ENCODE results near the gene OR11H12.
"Not testable (repeated sequence)": the region's sequence is repeated elsewhere in the genome, so short reads cannot be mapped to it uniquely, and the experiment has no call there.

The OR11H12 gene, protein sequence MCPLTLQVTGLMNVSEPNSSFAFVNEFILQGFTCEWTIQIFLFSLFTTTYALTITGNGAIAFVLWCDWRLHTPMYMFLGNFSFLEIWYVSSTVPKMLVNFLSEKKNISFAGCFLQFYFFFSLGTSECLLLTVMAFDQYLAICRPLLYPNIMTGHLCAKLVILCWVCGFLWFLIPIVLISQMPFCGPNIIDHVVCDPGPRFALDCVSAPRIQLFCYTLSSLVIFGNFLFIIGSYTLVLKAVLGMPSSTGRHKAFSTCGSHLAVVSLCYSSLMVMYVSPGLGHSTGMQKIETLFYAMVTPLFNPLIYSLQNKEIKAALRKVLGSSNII

GRCh38 chr14:18600817-18601216, at the start of gene OR11H12:
Gene OR11H12 (plus strand): TSS chr14:18601117. CDS start chr14:18601117, 0 bp downstream.
- in situ Hi-C loops (cut with MboI; ENCODE audit: low sequenced_read_pairs) = not testable (repeated sequence)

DNA sequence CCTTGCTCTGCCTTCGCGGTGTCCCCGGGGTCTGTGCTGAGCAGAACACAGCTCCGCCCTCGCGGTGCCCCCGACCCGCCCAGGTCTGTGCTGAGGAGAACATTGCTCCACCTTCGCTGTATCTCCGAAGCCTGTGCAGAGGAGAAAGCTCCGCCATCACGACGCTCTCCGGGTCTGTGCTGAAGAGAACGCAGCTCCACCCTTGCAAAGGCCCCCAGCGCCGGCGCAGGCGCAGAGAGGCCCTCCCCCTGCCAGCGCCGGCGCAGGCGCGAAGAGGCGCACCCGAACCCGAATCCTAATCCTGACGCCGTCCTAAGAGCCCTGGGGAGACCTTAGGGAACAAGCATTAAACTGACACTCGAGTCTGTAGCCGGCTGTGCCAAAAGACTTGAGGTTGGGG, 18.0 kb upstream of the OR11H12 start:
- in situ Hi-C loops (cut with MboI; ENCODE audit: low sequenced_read_pairs) = not testable (repeated sequence)

DNA sequence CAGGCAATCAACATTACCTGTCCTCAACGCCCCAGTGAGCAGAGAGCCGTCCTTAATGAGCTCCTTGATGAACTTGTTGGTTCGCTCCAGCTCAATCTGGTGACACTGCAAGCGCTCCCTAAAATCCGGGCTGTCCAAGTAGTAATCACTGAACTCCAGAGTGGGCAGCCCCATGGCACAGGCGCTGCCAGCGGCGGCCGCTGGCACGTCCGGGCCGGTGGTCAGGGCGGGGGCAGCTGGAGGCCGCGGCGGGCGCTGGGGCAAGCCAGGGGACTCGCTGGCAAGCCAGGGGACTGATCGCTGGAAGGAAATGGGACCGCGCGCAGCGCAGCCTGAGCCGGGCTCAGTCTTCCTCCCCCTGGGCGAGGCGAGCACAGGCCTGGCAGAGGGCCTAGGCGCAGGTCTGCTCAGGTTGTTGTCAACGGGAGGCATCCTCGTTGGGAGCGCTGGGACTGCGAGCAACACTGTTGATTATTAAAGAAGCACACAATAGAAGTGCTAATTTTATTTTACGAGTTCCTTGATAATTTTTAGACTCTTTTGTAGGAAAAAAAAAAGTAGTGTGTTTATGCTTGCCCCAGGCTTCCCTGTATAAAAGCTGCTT, 25.8 kb downstream of the OR11H12 start:
- in situ Hi-C loops (cut with MboI; ENCODE audit: low sequenced_read_pairs) = not testable (repeated sequence)

DNA sequence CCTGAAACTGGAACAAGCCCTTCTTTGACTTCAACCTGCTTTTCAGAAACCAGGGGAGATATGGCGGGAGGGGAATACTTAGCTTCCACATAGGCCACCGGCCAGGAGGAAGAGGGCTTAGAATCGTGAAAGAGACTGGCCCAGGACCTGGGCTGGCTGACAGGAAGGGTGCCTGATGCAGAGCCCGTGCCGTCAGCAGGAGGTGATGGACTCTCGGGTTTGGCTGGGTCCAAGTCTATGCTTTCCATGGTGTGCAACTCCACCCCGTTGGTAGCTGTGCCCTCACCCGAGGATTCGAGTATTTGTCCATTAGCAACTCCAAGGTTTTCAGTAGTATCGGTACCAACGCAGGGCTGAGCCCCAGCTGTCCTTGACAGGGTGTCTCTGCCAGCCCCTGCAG, 35.1 kb downstream of the OR11H12 start:
- in situ Hi-C loops (cut with MboI; ENCODE audit: low sequenced_read_pairs) = not testable (repeated sequence)

DNA sequence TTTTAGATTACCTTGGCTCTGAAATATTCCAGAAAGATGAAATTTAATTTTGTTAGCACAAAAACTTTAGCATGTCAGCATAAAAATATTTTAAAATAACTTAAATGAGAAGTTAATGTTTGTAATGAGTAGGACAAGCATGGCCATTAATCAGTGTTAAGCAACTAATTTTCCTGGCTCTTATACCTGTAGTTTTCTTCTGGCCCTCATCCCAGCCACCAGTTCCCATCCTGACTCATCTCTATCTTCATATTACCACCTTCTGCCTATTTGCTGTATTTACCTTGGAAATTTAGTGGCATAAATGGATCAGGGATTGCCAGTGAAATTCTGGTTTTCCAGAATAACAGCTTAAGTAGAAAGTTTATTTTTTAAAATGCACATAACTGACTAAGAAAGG, 37.1 kb downstream of the OR11H12 start:
- in situ Hi-C loops (cut with MboI; ENCODE audit: low sequenced_read_pairs) = not testable (repeated sequence)

DNA sequence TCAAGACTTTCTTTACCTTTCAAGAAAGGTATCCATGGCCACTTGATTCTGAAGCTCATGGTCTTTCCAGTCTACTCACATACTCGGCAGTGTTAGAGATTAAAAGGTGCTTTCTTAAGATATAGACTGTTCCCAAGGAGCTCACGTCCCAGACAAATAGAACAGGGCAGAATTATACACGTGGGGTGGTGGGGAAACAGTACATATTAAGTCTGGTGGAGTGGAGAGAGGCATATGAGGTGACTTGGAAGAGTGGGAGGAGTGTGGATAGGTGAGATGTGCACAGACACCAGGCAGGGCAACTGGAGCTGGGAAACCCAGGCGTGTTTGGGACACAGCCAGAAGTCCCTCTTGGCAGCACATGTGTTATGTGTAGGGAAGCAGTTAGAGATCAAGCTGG, 37.9 kb downstream of the OR11H12 start:
- in situ Hi-C loops (cut with MboI; ENCODE audit: low sequenced_read_pairs) = not testable (repeated sequence)

DNA sequence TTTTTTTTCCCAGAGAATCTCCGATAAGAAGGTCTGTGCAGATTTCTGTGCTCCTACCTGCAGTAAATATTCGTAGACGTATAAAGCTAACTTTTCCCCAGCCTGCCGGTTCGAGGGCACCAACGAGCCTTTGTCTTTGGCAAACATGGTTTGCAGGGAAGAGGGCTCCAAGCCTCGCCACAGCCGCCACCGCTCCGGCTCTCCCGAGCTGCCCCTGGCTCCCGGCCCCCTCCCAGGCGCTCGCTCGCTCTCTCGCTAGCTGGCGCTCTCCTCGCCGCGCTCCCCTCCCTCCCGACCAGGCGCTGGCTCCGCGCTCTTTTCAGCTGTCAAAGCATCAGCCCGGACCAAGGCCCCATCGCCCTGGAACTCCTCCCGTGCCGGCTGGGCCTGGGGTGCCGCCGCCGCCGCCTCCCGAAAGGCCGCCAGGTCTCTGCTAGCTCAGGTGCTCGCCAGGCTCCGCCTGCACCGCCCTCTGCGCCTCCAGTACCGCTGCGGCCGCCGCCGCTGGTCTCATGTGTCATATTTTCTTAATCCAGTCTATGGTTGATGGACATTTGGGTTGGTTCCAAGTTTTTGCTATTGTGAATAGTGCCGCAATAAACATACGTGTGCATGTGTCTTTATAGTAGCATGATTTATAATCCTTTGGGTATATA, 45.3 kb downstream of the OR11H12 start:
- in situ Hi-C loops (cut with MboI; ENCODE audit: low sequenced_read_pairs) = not testable (repeated sequence)
